ENCODE data around the gene USP17L18. TPM values are rescaled to one million over a fixed set of nuclear protein-coding genes. Genes with fewer than 3 reads are reported as not detected.
"Not testable (repeated sequence)": the region's sequence is repeated elsewhere in the genome, so short reads cannot be mapped to it uniquely, and the experiment has no call there.

Gene USP17L18, protein sequence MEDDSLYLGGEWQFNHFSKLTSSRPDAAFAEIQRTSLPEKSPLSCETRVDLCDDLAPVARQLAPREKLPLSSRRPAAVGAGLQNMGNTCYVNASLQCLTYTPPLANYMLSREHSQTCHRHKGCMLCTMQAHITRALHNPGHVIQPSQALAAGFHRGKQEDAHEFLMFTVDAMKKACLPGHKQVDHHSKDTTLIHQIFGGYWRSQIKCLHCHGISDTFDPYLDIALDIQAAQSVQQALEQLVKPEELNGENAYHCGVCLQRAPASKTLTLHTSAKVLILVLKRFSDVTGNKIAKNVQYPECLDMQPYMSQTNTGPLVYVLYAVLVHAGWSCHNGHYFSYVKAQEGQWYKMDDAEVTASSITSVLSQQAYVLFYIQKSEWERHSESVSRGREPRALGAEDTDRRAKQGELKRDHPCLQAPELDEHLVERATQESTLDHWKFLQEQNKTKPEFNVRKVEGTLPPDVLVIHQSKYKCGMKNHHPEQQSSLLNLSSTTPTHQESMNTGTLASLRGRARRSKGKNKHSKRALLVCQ
- total RNA-seq (2014; rRNA removed; shearing (Covaris generic)) = not detected in 2 replicates

DNA sequence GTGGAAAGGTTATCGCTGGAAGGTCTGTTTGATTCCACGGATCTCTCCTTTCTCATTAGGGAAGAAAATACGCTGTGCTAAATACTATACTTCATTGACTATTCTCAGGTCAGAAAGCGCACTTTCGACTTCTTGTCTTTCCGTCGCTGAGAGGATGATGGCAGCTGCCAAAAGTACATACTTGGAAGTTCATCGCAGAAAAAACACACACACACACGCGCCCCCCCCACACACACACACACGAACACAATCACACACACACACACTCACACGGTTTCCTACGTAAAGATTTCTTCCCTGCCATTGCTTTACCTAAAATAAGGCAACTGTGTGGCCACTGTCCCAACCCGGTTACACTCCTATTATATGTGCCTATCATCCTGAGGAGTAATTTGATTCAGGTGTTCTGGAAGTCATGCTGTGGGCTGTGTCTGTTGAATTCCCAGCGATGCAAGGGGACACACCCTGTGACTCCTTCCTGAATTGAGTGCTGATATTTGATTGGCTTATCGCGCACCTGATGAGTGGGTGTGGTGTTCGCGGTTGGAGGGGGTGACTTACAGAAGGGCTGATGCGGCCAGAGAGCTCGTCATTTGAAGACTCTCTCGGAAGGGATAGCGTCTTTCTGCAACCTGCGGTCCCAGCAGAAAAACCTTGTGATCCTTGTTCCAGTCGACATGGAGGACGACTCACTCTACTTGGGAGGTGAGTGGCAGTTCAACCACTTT is at the start of gene USP17L18:
TSS of gene USP17L18 (plus strand) at position 678 of the 728 bp plus-strand sequence. CDS start at position 678, 0 bp downstream.
- not testable (repeated sequence) for DNase-seq (ENCODE audit: low read depth)

DNA sequence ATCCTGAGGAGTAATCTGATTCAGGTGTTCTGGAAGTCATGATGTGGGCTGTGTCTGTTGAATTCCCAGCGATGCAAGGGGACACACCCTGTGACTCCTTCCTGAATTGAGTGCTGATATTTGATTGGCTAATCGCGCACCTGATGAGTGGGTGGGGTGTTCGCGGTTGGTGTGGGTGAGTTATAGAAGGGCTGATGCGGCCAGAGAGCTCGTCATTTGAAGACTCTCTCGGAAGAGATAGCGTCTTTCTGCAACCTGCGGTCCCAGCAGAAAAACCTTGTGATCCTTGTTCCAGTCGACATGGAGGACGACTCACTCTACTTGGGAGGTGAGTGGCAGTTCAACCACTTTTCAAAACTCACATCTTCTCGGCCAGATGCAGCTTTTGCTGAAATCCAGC is 38.1 kb upstream of the USP17L18 start, which contains the start of gene USP17L10:
TSS of gene USP17L10 (plus strand) at position 301 of the 400 bp plus-strand sequence. CDS start at position 301, 0 bp downstream.
- DNase-seq (ENCODE audit: low read depth) = not testable (repeated sequence)

DNA sequence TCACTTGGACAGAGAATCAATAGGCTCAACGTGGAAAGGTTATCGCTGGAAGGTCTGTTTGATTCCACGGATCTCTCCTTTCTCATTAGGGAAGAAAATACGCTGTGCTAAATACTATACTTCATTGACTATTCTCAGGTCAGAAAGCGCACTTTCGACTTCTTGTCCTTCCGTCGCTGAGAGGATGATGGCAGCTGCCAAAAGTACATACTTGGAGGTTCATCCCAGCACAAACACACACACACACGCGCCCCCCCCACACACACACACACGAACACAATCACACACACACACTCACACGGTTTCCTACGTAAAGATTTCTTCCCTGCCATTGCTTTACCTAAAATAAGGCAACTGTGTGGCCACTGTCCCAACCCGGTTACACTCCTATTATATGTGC is 33.7 kb upstream of the USP17L18 start:
- DNase-seq (ENCODE audit: low read depth) = not testable (repeated sequence)

DNA sequence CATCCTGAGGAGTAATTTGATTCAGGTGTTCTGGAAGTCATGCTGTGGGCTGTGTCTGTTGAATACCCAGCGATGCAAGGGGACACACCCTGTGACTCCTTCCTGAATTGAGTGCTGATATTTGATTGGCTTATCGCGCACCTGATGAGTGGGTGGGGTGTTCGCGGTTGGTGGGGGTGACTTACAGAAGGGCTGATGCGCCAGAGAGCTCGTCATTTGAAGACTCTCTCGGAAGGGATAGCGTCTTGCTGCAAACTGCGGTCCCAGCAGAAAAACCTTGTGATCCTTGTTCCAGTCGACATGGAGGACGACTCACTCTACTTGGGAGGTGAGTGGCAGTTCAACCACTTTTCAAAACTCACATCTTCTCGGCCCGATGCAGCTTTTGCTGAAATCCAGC is 33.3 kb upstream of the USP17L18 start, which contains the start of gene USP17L11:
TSS of gene USP17L11 (plus strand) at position 301 of the 400 bp plus-strand sequence. CDS start at position 301, 0 bp downstream.
- not testable (repeated sequence) for DNase-seq (ENCODE audit: low read depth)

DNA sequence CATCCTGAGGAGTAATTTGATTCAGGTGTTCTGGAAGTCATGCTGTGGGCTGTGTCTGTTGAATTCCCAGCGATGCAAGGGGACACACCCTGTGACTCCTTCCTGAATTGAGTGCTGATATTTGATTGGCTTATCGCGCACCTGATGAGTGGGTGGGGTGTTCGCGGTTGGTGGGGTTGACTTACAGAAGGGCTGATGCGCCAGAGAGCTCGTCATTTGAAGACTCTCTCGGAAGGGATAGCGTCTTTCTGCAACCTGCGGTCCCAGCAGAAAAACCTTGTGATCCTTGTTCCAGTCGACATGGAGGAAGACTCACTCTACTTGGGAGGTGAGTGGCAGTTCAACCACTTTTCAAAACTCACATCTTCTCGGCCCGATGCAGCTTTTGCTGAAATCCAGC is 28.6 kb upstream of the USP17L18 start, which contains the start of gene USP17L12:
TSS of gene USP17L12 (plus strand) at position 301 of the 400 bp plus-strand sequence. CDS start at position 301, 0 bp downstream.
- not testable (repeated sequence) for DNase-seq (ENCODE audit: low read depth)

DNA sequence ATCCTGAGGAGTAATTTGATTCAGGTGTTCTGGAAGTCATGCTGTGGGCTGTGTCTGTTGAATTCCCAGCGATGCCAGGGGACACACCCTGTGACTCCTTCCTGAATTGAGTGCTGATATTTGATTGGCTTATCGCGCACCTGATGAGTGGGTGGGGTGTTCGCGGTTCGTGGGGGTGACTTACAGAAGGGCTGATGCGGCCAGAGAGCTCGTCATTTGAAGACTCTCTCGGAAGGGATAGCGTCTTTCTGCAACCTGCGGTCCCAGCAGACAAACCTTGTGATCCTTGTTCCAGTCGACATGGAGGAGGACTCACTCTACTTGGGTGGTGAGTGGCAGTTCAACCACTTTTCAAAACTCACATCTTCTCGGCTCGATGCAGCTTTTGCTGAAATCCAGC is 23.8 kb upstream of the USP17L18 start, which contains the start of gene USP17L13:
TSS of gene USP17L13 (plus strand) at position 301 of the 400 bp plus-strand sequence. CDS start at position 301, 0 bp downstream.
- not testable (repeated sequence) for DNase-seq (ENCODE audit: low read depth)

DNA sequence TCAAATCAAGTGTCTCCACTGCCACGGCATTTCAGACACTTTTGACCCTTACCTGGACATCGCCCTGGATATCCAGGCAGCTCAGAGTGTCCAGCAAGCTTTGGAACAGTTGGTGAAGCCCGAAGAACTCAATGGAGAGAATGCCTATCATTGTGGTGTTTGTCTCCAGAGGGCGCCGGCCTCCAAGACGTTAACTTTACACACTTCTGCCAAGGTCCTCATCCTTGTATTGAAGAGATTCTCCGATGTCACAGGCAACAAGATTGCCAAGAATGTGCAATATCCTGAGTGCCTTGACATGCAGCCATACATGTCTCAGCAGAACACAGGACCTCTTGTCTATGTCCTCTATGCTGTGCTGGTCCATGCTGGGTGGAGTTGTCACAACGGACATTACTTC is 18.2 kb upstream of the USP17L18 start:
- not testable (repeated sequence) for DNase-seq (ENCODE audit: low read depth)

DNA sequence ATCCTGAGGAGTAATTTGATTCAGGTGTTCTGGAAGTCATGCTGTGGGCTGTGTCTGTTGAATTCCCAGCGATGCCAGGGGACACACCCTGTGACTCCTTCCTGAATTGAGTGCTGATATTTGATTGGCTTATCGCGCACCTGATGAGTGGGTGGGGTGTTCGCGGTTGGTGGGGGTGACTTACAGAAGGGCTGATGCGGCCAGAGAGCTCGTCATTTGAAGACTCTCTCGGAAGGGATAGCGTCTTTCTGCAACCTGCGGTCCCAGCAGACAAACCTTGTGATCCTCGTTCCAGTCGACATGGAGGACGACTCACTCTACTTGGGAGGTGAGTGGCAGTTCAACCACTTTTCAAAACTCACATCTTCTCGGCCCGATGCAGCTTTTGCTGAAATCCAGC is 14.3 kb upstream of the USP17L18 start, which contains the start of gene USP17L15:
TSS of gene USP17L15 (plus strand) at position 301 of the 400 bp plus-strand sequence. CDS start at position 301, 0 bp downstream.
- DNase-seq (ENCODE audit: low read depth) = not testable (repeated sequence)

DNA sequence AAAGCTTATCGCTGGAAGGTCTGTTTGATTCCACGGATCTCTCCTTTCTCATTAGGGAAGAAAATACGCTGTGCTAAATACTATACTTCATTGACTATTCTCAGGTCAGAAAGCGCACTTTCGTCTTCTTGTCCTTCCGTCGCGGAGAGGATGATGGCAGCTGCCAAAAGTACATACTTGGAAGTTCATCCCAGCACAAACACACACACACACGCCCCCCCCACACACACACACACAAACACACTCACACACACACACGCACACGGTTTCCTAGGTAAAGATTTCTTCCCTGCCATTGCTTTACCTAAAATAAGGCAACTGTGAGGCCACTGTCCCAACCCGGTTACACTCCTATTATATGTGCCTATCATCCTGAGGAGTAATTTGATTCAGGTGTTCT is 10.0 kb upstream of the USP17L18 start:
- not testable (repeated sequence) for DNase-seq (ENCODE audit: low read depth)

DNA sequence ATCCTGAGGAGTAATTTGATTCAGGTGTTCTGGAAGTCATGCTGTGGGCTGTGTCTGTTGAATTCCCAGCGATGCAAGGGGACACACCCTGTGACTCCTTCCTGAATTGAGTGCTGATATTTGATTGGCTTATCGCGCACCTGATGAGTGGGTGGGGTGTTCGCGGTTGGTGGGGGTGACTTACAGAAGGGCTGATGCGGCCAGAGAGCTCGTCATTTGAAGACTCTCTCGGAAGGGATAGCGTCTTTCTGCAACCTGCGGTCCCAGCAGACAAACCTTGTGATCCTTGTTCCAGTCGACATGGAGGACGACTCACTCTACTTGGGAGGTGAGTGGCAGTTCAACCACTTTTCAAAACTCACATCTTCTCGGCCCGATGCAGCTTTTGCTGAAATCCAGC is 4.9 kb upstream of the USP17L18 start, which contains the start of gene USP17L17:
TSS of gene USP17L17 (plus strand) at position 301 of the 400 bp plus-strand sequence. CDS start at position 301, 0 bp downstream.
- not testable (repeated sequence) for DNase-seq (ENCODE audit: low read depth)

DNA sequence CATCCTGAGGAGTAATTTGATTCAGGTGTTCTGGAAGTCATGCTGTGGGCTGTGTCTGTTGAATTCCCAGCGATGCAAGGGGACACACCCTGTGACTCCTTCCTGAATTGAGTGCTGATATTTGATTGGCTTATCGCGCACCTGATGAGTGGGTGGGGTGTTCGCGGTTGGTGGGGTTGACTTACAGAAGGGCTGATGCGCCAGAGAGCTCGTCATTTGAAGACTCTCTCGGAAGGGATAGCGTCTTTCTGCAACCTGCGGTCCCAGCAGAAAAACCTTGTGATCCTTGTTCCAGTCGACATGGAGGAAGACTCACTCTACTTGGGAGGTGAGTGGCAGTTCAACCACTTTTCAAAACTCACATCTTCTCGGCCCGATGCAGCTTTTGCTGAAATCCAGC is 4.6 kb downstream of the USP17L18 start, which contains the start of gene USP17L19:
TSS of gene USP17L19 (plus strand) at position 301 of the 400 bp plus-strand sequence. CDS start at position 301, 0 bp downstream.
- DNase-seq (ENCODE audit: low read depth) = not testable (repeated sequence)

DNA sequence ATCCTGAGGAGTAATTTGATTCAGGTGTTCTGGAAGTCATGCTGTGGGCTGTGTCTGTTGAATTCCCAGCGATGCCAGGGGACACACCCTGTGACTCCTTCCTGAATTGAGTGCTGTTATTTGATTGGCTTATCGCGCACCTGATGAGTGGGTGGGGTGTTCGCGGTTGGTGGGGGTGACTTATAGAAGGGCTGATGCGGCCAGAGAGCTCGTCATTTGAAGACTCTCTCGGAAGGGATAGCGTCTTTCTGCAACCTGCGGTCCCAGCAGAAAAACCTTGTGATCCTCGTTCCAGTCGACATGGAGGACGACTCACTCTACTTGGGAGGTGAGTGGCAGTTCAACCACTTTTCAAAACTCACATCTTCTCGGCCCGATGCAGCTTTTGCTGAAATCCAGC is 9.4 kb downstream of the USP17L18 start, which contains the start of gene USP17L20:
TSS of gene USP17L20 (plus strand) at position 301 of the 400 bp plus-strand sequence. CDS start at position 301, 0 bp downstream.
- DNase-seq (ENCODE audit: low read depth) = not testable (repeated sequence)

DNA sequence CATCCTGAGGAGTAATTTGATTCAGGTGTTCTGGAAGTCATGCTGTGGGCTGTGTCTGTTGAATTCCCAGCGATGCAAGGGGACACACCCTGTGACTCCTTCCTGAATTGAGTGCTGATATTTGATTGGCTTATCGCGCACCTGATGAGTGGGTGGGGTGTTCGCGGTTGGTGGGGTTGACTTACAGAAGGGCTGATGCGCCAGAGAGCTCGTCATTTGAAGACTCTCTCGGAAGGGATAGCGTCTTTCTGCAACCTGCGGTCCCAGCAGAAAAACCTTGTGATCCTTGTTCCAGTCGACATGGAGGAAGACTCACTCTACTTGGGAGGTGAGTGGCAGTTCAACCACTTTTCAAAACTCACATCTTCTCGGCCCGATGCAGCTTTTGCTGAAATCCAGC is 14.1 kb downstream of the USP17L18 start, which contains the start of gene USP17L21:
TSS of gene USP17L21 (plus strand) at position 301 of the 400 bp plus-strand sequence. CDS start at position 301, 0 bp downstream.
- DNase-seq (ENCODE audit: low read depth) = not testable (repeated sequence)

DNA sequence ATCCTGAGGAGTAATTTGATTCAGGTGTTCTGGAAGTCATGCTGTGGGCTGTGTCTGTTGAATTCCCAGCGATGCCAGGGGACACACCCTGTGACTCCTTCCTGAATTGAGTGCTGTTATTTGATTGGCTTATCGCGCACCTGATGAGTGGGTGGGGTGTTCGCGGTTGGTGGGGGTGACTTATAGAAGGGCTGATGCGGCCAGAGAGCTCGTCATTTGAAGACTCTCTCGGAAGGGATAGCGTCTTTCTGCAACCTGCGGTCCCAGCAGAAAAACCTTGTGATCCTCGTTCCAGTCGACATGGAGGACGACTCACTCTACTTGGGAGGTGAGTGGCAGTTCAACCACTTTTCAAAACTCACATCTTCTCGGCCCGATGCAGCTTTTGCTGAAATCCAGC is 18.9 kb downstream of the USP17L18 start, which contains the start of gene USP17L22:
TSS of gene USP17L22 (plus strand) at position 301 of the 400 bp plus-strand sequence. CDS start at position 301, 0 bp downstream.
- not testable (repeated sequence) for DNase-seq (ENCODE audit: low read depth)

DNA sequence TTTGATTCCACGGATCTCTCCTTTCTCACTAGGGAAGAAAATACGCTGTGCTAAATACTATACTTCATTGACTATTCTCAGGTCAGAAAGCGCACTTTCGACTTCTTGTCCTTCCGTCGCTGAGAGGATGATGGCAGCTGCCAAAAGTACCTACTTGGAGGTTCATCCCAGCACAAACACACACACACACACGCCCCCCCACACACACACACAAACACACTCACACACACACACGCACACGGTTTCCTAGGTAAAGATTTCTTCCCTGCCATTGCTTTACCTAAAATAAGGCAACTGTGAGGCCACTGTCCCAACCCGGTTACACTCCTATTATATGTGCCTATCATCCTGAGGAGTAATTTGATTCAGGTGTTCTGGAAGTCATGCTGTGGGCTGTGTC is 23.3 kb downstream of the USP17L18 start:
- not testable (repeated sequence) for DNase-seq (ENCODE audit: low read depth)

Other genes starting within 250 kb of the USP17L18 start
- gene FAM90A26, start 78.2 kb upstream of the USP17L18 start, total RNA-seq (2014; rRNA removed; shearing (Covaris generic)) = not detected in 2 replicates
- gene USP17L10, start 38.0 kb upstream of the USP17L18 start, total RNA-seq (2014; rRNA removed; shearing (Covaris generic)) = not detected in 2 replicates
- not detected in 2 replicates for gene USP17L11, start 33.2 kb upstream of the USP17L18 start, total RNA-seq (2014; rRNA removed; shearing (Covaris generic))
- gene USP17L12, start 28.5 kb upstream of the USP17L18 start, total RNA-seq (2014; rRNA removed; shearing (Covaris generic)) = not detected in 2 replicates
- gene USP17L13, start 23.7 kb upstream of the USP17L18 start, total RNA-seq (2014; rRNA removed; shearing (Covaris generic)) = not detected in 2 replicates
- not detected in 2 replicates for gene USP17L15, start 14.2 kb upstream of the USP17L18 start, total RNA-seq (2014; rRNA removed; shearing (Covaris generic))
- not detected in 2 replicates for gene USP17L17, start 4.8 kb upstream of the USP17L18 start, total RNA-seq (2014; rRNA removed; shearing (Covaris generic))
- gene USP17L19, start 4.7 kb downstream of the USP17L18 start, total RNA-seq (2014; rRNA removed; shearing (Covaris generic)) = not detected in 2 replicates
- gene USP17L20, start 9.5 kb downstream of the USP17L18 start, total RNA-seq (2014; rRNA removed; shearing (Covaris generic)) = not detected in 2 replicates
- not detected in 2 replicates for gene USP17L21, start 14.2 kb downstream of the USP17L18 start, total RNA-seq (2014; rRNA removed; shearing (Covaris generic))
- gene USP17L22, start 19.0 kb downstream of the USP17L18 start, total RNA-seq (2014; rRNA removed; shearing (Covaris generic)) = not detected in 2 replicates
- not detected in 2 replicates for gene USP17L24, start 76.5 kb downstream of the USP17L18 start, total RNA-seq (2014; rRNA removed; shearing (Covaris generic))
- gene USP17L25, start 81.3 kb downstream of the USP17L18 start, total RNA-seq (2014; rRNA removed; shearing (Covaris generic)) = not detected in 2 replicates
- not detected in 2 replicates for gene USP17L26, start 86.0 kb downstream of the USP17L18 start, total RNA-seq (2014; rRNA removed; shearing (Covaris generic))
- gene USP17L5, start 90.8 kb downstream of the USP17L18 start, total RNA-seq (2014; rRNA removed; shearing (Covaris generic)) = not detected in 2 replicates
- gene USP17L27, start 95.5 kb downstream of the USP17L18 start, total RNA-seq (2014; rRNA removed; shearing (Covaris generic)) = not detected in 2 replicates
- not detected in 2 replicates for gene USP17L28, start 100.3 kb downstream of the USP17L18 start, total RNA-seq (2014; rRNA removed; shearing (Covaris generic))
- gene USP17L29, start 105.0 kb downstream of the USP17L18 start, total RNA-seq (2014; rRNA removed; shearing (Covaris generic)) = not detected in 2 replicates
- gene USP17L30, start 114.5 kb downstream of the USP17L18 start, total RNA-seq (2014; rRNA removed; shearing (Covaris generic)) = not detected in 2 replicates
- not detected in 2 replicates for gene DEFB131A, start 195.8 kb downstream of the USP17L18 start, total RNA-seq (2014; rRNA removed; shearing (Covaris generic))

All from M059J (cell line).